NOMO-1 treated with DMSO at 0.1 percent for 48 hours (cell line): ENCODE measurements around the gene SLC16A11.
"Not testable (repeated sequence)": the region's sequence is repeated elsewhere in the genome, so short reads cannot be mapped to it uniquely, and the experiment has no call there.

ENCODE experiments used
- DNase-seq: peaks from one replicate; lab custom pipeline; 2025; ENCODE audit not compliant: unreplicated experiment; lab: John Stamatoyannopoulos, UW

The SLC16A11 gene

GRCh38 chr17:7011942-7012254, 32.0 kb downstream of the SLC16A11 start:
- no peak for DNase-seq

- DNase-seq = no peak
These were observed 32.5 kb downstream of the SLC16A11 start for GRCh38 chr17:7011415-7011814.

GRCh38 chr17:7010523-7010922, 33.4 kb downstream of the SLC16A11 start:
- DNase-seq = no peak

GRCh38 chr17:7007143-7007542, 36.7 kb downstream of the SLC16A11 start:
- no peak for DNase-seq

DNA sequence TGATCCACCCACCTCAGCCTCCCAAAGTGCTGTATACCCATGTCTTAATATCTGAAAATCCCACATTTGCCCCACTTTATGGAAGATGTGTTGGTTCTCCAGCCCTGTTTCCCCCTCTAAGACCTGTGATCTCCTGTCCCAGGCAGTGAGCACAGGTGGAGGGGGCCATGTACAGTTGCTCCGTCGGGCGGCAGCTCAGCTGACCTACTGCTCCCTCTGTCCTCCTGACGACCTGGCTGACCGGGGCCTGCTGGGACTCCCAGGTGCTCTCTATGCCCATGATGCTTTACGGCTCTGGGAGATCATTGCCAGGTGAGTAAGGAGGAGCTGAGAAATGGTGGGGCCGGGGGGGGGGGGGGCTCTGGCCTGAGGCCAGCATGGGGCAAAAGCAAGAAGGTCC, 38.2 kb downstream of the SLC16A11 start:
- no peak for DNase-seq

DNA sequence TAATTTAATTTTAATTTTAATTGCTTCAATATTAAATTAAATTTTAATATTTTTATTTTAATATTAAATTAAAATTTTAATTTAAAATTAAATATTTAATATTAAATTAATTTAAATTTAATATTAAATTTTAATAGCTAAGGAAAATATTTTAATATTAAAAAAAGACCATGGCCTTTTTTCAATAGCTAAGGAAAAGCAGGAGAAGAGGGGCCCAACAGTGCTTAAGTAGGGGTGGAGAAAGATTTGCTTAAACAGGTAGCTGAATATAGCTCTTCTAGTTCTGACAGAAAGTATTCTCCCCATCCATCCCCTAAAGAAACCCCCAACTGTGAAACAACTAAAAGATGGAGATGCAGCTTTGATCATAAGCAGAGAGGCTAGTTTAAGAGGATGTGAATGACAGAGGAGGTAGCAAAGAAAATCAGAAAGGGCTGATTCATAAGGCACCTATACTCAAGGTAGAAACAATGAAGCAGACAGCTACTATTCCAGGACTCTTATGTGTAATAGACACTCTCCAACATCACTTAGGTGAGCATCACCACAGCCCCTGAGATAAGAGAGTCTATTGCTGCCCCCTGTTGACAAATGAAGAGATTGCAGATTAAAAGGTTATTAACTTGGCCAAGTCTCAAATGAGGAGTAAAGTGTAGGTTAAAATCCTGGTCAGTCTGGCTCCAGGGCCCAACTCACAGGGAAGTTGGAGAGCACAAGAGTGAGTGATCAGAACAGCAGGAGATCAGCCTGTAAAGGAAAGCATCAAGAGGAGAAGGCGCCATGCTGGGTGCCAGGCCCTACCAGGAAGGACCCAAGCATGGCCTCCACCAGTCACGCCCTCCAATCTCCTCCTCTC, 39.3 kb downstream of the SLC16A11 start:
- peak; percentile 83 for DNase-seq

DNA sequence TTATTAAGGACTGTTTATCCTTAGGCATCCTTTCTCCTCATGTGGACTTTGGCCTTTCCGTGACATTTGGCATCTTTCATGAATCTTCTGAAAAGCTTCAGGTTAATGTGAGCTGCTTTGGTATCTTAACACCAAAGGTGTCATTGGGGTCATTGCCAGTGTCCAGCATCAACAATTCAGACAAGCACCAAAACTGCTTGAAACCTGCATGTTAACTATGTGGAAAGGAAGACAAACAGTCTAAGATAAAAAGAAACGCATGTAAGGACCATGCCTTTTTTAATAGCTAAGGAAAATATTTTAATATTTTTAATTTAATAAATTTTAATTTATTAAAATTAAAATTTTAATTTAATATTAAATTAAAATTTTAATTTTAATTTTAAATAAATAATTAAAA, 40.1 kb downstream of the SLC16A11 start:
- DNase-seq = no peak

DNA sequence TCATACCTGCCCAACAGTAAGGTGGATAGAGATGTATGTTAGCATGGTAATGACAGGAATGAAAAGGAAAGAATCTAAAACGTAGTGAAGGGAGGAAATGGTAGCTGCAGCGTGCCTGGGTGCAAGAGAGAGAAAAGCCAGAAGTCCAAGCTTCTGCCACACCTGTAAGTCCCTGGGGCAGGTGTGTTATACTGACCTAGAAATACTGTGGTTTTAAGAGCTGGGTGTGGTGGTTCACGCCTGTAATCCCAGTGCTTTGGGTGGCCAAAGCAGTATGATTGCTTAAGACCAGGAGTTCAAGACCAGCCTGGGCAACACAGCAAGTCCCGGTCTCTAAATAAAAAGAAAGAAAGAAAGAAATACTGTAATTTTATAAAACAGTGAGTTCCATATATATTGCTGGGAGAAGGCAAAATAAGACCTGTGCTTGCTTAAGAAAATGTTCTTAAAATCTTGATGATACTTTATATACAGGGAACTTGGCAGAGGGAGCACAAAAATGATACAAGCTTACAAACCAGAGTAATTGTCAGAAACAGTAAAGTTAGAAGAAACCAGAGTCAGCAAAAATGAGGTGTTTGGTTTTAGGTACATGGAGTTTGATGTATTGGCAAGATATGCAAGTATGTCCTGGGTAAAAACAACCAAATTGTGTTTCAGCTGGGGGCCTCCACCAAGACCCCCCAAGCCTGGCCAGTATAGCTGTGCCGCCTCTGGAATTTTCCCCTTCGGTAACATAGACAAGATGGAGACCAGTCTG, 41.4 kb downstream of the SLC16A11 start:
- DNase-seq = no peak

DNA sequence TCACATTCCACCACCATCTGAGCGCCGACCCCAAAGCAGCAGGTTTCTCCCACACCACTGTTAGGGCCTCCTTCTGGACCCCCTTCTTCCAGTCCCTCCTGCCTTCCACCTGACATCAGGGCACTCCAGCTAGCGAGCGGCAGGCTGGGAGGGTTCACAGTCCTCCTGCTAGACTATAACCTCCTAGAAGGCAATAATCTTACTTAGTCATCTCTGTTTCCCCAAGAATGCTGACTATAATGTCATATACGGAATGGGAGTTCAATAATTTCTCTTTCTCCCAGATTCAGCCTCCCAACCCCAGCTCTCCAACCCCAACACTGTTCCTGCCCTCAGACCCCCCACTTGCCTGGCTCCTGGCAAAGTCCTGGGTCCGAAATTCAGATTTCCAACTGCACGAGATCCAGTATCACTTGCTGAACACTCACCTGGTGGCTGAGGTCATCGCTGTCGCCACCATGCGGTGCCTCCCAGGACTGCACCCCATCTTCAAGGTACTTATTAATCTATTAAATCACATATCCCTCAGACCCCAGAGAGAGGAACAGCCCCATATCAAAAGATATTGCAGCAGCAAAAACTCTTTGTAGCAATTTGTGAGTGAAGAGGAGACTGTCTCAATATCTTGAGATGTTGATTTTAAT, 42.5 kb downstream of the SLC16A11 start:
- DNase-seq = peak; percentile 9

GRCh38 chr17:6998855-6999508, 44.9 kb downstream of the SLC16A11 start:
- DNase-seq = no peak

DNA sequence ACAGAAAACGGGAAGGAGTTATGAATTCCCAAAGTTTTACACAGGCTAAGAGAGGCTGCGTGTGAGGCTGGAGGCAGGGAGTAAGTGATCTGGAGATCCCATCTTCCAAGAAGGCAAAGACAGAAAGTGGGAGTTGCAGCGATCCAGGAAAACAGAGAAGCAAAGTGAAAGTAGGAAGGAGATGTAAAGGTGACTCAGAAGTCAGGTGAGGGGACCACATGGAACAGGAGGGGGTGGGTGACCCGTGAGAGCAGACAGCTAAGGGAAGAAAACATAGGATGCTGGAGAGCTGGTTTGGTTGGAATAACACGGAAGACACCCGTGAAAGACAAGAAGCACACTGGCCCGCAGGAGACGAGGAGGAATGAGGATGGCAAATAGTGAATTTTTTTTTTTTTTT, 46.7 kb downstream of the SLC16A11 start:
- DNase-seq = no peak

- no peak for DNase-seq
These were observed 47.5 kb downstream of the SLC16A11 start for GRCh38 chr17:6996256-6997011.

DNA sequence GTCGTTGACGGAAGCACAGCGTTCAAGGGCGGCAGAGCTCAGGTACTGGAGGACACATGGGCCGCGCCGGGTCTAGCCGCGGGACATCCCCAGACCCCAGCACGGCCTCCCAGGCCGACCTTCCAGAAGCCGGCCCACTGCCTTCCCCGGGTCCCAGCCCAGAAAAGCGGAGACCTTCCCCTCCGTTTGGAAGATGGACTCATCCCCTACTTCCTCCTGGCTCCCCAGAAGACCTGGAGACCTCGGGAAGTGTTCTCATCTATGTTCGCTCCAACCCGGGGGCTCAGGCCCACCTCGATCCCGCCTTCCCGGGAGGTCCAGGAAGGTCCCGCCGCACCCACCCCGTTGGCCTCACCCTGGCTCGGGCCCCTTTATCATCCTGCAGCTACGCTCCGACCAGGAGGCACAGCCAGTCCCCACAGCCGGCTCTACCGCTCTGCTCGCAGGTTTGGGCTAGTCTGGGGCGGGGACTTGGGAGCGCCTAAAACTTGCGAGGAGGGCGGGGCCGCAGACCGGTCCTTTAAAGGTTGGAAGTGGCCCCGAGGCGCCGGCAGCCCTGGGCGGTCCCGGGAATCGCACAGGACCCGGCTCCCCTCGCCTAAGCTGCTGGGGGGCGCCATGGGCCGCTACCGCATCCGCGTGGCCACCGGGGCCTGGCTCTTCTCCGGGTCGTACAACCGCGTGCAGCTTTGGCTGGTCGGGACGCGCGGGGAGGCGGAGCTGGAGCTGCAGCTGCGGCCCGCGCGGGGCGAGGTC, 48.2 kb downstream of the SLC16A11 start, which contains the start of gene ALOX12:
Gene ALOX12 (plus strand): TSS at position 550 of the 756 bp plus-strand sequence. CDS start 69 bp downstream, at position 619.
- DNase-seq = no peak

DNA sequence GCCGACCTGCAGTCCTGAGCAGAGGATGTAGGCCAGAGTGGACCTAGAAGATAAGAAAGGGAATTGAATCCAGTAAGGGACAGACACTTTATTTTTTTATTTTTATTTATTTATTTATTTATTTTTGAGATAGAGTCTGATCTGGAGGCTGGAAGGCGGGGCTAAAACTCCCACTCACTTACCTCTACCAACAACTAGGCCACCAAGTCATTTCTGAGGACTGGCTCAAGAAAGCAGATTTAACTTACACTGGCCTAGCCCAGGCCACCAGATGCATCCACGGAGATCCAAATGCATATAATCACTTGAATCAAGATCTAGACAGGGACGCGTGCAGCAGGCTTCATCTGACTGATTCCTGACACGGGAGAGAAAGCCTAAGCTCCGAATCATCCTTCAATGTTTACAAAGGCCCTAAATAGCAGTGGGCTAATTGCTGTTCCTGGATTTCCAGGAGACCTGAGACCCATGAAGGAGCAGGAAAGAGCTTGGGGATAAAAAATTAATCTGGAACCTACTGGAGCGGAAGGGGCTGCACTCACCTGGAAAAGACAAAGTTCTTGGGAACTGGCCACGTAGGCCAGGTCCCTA, 49.1 kb downstream of the SLC16A11 start:
- no peak for DNase-seq

DNA sequence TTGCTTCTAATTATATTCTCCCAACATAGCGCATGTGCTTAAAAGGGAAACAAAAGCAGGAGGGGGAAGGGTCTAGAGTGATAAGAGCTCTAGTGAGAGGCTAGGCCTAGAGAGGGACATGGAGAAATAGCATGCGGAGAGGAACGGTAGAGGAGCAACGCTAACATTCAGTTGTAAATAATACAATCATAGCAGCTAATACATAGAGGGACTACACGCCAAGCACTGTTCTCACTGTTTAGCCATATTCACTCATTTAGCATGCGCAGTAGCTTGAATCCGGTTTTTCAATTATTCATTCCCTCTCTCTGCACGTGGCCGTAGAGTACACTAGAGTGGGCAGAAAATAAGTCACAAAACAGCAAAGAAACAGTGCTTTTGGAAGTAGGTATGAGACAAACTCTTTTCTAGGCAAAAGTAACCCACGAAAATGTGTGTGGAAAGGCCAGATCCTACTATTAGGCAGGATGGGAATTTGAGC, 49.7 kb downstream of the SLC16A11 start:
- DNase-seq = no peak

GRCh38 chr17:6993613-6994056, 50.3 kb downstream of the SLC16A11 start:
- DNase-seq = not testable (repeated sequence)
